Kidney glomerular epithelial cell (primary cell): ENCODE measurements around the gene SSPN.
A peak's percentile ranks its signal among the peaks of the same experiment; 100 is the strongest.
"Not testable (repeated sequence)": the region's sequence is repeated elsewhere in the genome, so short reads cannot be mapped to it uniquely, and the experiment has no call there.

ENCODE experiments used
- DNase-seq: peaks from one replicate; lab custom pipeline; 2025; lab: John Stamatoyannopoulos, UW

The SSPN gene

DNA sequence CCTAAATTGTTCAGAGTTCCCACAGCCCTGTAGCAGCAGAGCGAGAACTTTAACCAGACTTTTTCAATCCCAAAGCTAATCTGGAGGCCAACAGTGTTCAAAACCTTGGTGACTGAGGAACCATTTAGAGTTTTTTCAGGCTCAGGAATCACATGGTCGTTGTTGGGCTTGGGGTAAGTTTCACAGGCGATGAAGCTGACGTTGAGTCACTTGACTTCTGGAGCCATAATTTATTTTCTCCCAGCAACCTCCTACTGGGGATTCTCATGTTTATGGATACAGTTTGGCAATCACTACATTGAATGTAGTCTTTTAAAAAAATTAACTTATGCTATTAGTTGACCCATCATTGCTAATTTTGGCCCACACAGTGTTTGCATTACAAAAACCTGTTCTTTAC, 34.5 kb downstream of the SSPN start:
- no peak for DNase-seq

- DNase-seq: no peak
Measured at GRCh38 chr12:26231470-26231869, 36.1 kb downstream of the SSPN start.

GRCh38 chr12:26231921-26232320, 36.5 kb downstream of the SSPN start:
- no peak for DNase-seq

DNA sequence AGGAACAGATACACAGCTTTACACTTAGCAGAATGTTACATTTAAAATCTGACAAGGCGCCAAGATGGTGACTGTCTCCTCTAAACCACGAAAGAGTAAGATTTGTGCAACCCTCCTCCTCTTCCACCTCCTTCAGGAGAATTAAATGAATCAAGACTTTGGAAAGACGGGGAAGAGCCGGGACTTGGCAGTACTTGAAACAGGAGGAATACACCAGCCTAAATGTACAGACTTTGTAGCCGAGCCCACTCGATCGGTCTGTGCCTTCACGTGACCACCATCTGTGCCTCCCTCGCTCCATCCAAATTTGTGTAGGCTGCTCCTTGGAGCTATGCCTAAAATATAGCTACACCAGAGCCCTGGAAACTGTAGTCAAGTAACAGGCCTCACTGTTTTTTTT, 38.3 kb downstream of the SSPN start:
- DNase-seq: no peak

- not testable (repeated sequence) for DNase-seq
Measured at GRCh38 chr12:26235465-26235864, 40.1 kb downstream of the SSPN start.

DNA sequence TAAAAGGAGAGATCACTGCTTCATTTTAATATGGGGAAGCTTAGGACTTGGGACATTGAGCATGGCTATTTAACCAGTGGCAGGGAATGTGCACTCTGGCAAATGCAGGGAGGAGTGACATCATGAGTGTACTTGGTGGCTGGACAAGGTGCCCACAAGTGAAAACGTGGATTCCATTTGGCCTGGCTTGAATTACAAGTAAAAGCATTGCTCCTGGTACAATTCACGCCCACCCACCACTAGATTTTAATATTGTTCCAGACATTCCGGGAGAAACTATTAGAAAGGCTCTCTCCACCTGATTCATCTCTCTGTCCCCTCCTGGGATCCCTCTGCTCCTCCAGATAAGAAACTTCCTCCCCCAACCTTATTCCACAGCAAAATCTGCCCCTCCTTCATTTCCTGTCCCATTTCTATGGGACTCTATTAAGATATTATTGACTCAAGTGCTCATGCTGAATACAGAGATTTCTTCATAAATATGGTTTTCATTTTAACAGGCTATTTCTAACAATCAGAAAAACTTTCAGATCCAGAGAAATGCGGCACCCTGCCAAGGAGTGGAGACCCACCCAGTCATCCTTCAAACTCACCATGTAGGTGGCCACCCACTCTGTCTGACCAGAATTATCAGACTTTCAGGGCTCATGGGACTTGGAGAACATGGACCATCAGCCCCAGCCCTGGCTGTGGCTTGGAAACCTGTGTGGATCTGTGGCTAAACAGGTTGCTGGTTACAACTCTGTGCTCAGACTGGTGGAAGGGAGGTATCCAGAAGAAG, 43.2 kb downstream of the SSPN start:
- DNase-seq: peak; percentile 75

- DNase-seq: peak; percentile 98
Measured at GRCh38 chr12:26239122-26239851, 43.9 kb downstream of the SSPN start.

GRCh38 chr12:26239852-26240815, 44.8 kb downstream of the SSPN start:
- DNase-seq: no peak

DNA sequence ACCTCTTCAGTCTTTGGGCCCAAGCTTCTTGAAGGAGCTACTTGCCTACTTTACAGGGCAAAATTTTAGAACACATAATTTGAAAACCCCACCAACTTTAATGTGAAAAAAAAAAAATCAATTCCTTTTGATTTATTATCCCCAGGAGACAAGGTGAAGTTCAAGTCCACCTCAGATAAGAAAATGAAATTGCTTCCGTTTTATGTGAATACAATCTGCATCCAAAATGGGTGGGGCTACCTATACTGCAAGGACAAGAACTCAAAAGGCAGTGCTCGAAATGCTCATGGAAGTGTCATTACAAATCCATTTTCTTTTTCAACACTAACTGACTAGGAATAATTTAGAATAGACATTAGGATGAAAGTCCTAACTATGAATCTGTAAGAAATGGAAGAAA, 45.7 kb downstream of the SSPN start:
- no peak for DNase-seq

- no peak for DNase-seq
Measured at GRCh38 chr12:26242683-26243082, 47.3 kb downstream of the SSPN start.

- DNase-seq: no peak
Measured at GRCh38 chr12:26244503-26244902, 49.1 kb downstream of the SSPN start.

DNA sequence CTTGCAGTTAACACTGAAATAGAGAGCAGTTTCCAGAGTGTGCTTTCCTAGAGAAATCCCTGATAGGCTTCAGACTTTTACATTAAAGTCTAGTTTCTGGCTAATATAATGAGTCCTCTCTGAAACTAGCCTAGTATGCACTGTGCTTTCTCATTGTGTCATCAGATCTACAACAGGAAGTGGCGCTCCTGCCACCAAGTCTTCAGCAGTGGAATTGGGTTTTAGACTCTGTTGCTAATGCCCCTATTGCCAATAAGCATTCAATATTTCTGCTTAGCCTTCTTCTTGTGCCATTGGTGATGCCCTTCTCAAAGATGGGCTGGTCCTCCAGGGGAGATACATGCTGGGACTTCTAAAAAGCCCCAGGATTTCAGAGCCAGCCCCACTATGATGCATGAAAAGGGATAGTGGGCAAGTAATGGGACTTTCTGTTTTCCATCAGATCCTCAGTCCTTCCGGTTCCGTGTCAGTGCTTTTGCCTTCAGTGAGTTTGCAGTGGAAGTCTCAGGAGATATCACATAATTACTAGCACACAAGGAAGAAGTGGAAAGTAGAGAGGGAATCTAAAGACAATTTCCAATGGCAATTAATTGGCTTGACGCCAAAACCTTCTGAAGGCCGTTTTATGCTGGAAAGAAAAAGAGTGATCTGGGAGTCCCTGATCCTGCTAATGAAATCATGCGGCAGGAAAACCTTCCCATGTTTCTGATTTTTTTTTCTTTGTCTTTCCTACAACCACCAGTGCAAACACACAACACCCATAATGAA, 50.0 kb downstream of the SSPN start:
- no peak for DNase-seq

DNA sequence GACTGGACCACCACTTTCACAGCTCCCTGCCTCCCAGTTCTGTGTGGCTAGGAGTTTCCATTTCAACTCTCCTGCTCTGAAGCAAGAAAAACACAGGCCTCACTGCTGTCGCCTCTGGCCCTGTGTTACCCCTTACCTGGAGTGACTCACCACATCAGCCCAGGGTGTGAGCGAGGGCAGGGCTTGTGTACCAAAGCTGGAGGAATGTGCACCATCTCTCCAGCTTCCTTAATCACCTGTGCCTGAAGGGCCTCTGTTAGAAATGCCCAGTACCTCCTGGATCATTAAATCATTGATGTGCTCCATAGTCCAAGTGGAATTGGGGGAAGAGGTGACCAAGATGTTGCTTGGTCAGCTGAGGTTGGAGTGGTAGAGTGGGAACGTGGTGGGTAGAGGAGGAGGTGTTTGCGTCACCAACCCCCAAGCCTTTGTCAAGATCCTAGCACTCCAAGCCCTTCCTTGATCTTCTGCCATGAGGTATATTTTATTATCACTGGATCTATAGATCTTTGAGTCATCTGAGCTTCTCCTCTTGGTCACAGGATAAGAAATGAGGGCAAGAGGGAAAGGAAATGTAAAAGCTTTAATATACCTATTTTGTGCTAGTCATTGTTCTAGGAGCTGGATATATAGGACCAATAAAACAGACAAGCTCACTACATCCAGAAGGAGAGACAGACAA, 51.3 kb downstream of the SSPN start:
- no peak for DNase-seq

DNA sequence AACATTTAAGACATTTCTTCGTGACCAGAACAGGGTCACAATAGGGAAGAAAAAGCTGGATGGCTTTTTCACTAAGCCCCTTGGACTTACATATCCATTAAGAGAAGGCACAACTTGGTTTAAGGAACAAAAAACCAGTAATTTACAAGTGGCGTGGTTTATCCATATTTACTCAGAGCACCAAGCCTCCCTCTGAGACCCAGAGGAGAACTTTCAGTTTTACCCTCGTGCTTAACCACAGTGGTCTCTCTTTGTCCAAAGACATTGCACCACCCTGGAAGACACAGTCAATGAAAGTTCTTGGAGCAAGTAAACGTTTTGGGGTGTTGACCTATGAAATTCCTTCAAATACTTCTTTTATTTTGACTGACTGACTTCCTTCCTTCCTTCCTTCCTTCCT, 52.5 kb downstream of the SSPN start:
- no peak for DNase-seq

DNA sequence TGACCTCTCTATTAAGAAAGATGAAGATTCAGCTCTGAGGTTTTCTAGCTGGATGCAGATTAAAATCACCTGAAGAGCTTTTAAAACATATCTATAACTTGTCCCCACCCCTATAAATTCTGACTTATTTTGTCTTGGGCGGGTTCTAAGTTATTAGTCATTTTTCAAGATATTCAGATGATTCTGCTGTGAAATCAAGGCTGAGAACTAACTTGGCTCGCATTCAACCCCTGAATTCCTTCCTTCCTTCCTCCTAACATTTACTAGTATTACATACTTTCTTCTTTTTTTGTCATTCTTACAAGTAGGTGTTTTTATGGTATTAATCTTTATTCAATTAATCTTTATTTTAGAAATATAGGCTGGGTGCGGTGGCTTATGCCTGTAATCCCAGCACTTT, 55.4 kb downstream of the SSPN start:
- DNase-seq: no peak

DNA sequence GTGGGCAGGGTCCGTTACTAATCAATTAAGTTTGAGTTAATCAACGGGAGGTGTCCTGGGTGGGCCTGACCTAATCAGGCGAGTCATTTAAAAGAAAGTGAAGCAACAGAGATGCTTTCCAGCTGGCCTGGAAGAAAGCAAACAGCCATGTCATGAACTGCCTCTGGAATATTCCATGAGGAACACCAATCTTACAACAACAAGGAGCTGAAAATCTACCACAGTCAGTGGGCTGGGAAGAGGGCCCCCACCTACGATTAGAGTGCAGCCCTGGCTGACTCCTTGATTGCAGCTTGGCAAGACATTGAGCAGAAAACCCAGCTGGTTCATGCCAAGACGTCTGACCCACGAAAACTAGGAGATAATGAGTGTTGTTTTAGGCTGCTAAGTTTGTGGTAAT, 56.2 kb downstream of the SSPN start:
- DNase-seq: no peak

GRCh38 chr12:26252946-26253345, 57.6 kb downstream of the SSPN start:
- no peak for DNase-seq

DNA sequence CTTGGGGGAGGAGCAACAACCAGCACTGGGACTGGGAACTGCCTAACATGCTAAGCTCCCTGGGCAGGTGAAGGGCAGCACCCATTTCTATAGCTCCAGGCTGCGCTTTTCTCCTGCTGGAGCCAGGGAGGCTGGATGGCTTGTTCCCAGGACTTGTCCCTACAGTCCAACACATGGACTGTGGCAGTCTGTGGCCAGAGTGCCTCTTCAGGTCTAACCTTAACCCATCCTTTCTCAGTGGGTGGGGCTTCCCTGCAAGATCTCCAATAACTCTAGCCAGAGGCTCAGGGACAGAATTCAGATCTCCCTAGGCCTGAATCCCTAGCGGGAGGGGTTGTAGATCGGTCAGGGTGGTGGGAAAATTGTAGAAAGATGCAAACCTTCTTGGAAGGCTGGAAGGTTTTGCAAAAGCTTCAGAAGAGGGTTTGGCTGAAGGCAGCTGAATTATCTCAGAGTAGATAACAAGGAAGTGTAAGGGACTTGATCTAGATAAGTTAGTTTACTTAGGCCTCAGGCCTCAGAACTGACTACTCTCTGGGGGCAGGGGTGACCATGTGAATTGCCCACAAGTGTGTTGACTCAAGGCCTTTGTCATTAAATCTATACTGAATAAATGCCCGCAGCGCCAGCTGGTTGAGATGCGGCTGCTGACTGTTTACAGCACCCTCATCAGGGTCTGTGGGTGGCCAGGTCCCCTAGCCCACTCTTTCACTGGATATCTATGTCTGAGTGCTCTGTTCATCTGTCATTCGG, 60.7 kb downstream of the SSPN start:
- DNase-seq: no peak

DNA sequence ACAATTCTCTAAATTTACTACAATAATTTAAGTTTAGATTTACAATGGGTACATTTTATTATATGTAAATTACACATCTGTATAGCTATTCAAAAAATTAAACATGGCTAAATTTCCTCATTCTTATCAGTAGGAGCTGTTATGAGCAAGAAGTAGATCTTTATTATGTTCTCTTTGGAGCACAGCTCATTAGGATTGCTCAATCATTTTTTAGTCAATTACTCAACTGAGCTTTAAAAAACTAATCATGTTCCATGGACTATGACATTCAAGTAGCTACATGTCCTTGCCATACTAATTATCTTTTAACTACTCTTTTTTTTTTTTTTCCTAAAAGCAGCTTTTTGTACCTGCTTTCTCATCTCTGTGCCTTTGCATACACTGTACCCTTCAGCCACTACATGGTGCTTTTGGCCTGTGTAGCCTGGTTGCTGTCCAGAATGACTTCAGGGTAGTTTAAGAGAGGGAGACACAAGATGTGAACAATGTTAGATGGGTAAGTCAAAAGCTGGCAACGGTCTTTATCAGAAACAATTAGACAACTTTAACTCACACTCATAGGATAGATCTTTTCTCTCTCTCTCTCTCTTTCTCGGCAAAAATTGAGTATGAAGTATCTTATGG, 69.0 kb downstream of the SSPN start:
- DNase-seq: no peak

GRCh38 chr12:26265606-26266005, 70.2 kb downstream of the SSPN start:
- no peak for DNase-seq
